Stimulated activated CD4-positive, alpha-beta T cell treated with anti-CD3 and anti-CD28 coated beads, Interleukin-15, amount 100 ng/mL, for 1 hour (primary cell): Measurements from ENCODE around the gene CHRNB1.

Experiments
- DNase-seq, 2 donors: peaks; one replicate each; pipeline ENCODE4 v3.0.0-alpha.2; 2020; ENCODE audit warnings: low read depth in 1 of 2, low spot score in 1 of 2

The CHRNB1 gene

DNA sequence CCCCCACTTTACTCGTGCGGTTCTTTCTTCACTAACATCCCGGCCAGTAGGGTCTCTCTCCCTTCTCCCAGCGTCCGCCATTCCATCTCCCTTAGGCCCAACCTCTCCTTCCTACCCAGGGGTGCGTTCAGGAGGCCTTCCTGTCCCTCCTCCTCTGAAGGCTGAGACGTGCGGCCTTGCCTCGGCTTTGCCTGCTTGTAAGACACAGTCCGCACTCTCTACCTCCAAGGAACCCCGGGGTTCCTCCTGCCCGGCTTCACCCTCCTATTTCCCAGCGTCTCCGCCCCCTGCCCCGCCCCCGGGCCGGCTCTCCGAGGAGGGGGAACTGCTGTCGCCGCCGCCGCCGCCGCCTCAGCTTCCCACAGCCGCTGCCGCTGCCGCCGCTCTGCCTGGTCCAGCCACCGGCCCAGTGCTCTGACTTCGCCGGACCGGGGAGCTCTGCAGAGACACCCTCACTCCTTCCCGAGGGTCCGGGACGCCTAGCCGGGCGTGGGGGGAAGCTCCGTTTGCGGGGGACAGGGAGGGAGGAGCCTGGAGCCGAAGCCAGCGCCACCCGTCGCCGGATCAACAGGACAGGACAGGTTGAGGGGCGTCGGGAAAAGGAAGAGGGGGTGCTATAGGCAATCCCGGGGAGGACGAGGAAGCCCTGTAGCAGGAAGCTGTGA lies 6.8 kb upstream of the CHRNB1 start:
- peak in 1 of 2 donors; percentile 64 for DNase-seq

- DNase-seq: no peak
Observed at GRCh38 chr17:7438656-7439460, 6.0 kb upstream of the CHRNB1 start.

DNA sequence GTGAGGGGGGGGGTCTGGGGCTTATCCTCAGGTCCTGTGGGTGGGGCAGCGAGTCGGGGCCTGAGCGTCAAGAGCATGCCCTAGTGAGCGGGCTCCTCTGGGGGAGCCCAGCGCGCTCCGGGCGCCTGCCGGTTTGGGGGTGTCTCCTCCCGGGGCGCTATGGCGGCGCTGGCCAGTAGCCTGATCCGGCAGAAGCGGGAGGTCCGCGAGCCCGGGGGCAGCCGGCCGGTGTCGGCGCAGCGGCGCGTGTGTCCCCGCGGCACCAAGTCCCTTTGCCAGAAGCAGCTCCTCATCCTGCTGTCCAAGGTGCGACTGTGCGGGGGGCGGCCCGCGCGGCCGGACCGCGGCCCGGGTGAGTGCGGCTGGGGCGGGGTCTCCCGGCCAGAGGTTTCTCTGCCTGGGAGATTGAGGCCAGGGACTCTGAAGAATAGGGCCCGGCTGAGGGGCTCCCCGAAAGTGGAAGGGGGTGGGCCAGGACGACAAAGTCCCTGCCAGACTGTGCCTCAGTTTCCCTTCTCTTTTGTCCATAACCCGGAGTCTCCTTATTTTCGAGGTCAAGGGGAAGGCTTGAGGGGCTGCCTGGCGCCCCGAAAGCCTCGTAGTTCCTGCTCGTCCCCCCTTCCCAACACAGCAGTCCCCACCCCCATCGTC lies 5.3 kb upstream of the CHRNB1 start, which contains the start of gene FGF11:
TSS of gene FGF11 (plus strand) at position 51 of the 651 bp plus-strand sequence. CDS start at position 160, 109 bp downstream.
- DNase-seq: no peak

GRCh38 chr17:7440113-7440833 lies 4.6 kb upstream of the CHRNB1 start:
- no peak for DNase-seq

DNA sequence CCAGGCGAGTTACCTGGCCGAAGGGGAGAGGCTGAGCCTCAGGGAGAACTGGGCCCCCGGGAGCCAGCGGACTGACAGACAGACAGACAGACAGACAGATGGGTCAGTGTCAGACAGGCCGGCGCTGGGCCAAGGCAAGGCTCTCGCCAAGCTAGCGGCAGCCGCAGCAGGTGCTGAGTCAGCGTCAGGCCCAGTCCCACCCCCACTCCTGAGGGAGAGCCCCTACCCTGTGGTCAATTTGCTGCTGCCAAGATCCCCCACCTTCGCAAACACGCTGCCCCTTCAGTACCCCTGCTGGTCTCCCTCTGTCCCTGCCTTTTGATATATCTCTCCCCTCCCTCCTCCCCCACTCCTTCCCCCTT lies 4.0 kb upstream of the CHRNB1 start:
- no peak for DNase-seq

- DNase-seq: no peak
Observed at GRCh38 chr17:7441266-7441665, 3.6 kb upstream of the CHRNB1 start.

DNA sequence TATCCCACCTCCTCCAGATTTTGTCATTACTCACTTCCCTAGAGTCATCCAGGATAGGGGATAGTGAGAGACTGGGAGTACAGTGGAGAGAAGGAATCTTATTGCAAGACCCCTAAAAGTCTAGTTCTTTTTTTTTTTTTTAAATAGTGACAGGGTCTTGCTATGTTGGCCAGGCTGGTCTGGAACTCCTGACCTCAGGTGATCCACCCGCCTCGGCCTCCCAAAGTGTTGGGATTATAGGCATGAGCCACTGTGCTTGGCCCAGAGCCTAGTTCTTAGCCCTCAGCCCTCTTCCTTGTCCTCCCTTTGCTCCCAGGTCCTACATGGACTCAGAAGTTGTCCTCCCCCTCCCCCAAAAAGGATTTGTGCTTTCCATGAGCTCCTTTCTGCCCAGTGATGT lies 2.7 kb upstream of the CHRNB1 start:
- DNase-seq: no peak

DNA sequence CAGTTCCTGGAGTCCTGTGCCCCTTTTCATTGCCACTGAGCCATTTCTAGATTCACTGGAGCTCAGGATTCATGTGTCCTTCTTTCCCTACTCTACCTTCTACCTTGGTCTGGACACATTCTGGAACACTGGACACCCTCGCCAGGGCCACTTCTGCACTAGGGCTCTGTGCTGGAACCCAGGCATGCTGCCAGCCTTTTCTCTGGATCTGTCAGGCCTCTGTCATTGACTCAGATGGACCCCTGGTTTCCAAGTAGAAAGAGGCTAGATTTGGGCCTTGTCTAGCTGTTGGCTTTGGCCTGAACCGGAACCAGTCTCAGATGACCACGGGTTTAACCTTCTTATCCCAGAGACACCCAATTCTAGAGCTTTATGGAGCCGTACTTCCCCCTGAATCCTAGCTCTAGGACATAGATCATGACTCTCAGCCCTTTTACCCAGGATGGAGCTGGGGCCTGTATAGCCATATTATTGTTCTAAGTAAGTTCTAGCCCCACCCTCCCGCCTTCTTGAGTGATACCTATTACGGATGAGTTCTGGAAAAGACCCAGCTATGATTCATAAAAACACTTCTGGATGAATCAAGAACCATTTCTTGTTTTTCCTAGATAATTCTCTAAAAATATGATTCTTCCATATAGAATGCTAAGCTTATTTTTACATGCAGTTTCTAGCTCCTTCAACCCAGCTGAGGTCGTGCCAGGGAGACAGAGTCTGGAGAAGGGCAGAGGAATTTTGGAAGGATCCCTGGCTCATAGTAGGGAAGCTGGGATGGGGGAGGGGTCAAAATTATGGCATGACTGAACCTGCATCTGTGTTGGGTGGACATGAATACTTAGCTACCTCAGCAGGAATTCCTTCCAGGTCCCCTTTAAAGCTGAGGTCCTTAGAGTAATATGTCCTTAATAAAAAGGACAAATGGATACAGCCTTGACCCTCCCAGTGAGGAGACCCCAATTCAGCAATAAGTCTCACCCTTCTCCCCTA lies 1.1 kb upstream of the CHRNB1 start:
- no peak for DNase-seq

DNA sequence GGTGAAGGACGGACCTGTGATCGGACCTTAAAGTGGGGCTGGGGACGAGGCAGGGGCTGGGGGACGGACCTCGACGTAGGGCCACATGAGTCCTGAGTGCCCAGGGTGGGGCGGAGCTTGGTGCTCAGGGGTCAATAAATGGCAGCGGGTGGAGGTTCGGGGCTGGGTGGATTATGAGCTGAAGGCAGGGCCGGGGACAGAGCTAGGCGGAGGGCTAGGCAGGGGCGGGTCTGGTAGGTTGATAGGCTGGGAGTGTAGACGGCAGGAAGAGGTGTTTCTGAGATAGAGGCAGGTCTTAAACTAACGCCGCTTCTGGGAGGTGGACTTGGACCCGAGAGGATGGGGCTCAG lies 733 bp downstream of the CHRNB1 start:
- DNase-seq: no peak

GRCh38 chr17:7448461-7448860 lies 3.6 kb downstream of the CHRNB1 start:
- no peak for DNase-seq

- DNase-seq: no peak
Observed at GRCh38 chr17:7459961-7460545, 15.2 kb downstream of the CHRNB1 start.

DNA sequence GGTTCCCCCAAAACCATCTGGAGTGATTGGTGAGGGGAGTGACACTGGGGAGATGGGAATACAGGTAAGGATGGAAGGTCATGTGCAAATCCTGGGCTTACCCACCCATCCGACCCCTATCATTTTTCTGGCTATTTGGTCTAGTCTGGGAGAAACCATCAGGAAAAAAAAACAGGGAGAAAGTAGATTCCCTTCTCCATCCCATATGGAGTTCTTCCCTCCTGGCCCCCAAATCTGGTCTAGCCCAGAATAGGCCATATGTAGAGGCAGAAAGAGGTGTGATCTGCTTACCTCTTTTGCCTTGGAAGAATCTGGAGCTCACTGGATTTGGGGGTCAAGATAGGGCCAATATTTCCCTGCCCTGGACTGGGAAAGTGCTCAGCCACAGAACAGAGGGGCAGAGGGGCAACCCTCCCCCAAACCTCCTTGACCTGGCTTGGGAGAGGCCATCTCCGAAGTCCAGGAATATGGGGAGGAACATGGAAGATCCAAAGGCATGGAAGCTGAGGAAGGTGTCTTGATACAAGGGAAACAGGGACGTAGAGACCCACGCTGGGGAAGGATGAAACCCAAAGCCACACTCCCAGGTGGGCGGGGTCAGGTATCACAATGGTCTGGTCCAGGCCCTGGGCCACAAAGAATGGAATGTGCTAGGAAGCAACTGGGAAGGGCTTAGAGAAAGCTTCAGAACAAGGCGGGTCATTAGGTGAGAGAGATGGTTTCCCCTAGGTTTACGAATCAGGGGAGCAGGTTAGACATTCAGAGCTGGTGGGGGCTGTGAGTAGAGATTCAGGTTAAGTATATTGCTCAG lies 16.2 kb downstream of the CHRNB1 start:
- no peak for DNase-seq

DNA sequence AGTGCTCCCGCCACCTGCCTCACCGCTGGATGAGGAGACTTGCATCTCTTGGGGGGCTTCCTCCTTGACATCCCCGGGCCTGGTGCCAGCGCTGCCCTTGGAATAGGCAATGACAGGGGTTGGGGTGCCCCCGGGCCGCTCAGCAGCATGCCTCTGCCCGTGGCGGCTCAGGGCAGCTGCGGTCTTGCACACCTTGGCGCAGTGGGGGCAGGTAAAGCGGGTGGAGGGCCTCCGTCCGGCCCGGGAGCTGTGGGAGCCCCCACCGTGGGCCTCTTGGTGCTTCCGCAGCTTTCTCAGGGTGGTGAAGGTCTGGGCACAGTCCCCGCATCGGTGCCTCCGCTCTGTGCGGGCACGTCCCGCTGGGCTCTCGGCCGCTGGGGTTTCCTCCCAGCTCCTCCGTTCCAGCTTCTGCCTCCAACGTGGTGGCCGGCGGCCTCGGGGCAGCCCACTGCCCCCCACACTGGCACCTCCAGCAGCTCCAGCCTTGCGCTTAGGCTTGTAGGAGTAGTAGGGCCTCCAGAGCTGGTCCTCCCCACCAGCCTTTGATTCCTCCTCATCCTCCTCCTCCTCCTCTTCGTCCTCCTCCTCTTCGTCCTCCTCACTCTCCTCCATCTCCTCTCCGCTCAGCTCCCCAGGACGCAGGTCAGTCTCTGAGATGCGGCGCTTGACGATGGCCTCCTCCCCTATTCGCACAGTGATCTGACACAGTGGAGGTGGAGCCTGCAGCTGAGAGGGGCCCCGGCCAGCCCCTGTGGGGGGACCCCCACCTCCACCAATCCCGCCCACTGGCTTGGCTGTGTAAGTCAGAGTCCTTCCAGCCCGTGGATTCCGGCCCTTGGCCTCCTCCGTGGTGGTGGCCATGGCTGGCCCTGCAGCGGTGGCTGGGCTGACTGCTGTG lies 17.9 kb downstream of the CHRNB1 start:
- DNase-seq: no peak

GRCh38 chr17:7463372-7463846 lies 18.5 kb downstream of the CHRNB1 start:
- no peak for DNase-seq

- no peak for DNase-seq
Observed at GRCh38 chr17:7464081-7464480, 19.2 kb downstream of the CHRNB1 start.

- no peak for DNase-seq
Observed at GRCh38 chr17:7465597-7466275, 20.9 kb downstream of the CHRNB1 start.

GRCh38 chr17:7466318-7466638 lies 21.4 kb downstream of the CHRNB1 start:
- DNase-seq: no peak
